HG03097 (cell line): ENCODE measurements around the gene EVI5.
"Not testable (repeated sequence)": the region's sequence is repeated elsewhere in the genome, so short reads cannot be mapped to it uniquely, and the experiment has no call there.

Experiments
- ATAC-seq: cut with Tn5 transposase; IDR thresholded peaks from one replicate; pipeline ENCODE4 v1.9.1; 2021; ENCODE audit not compliant: unreplicated experiment, low FRiP score

The EVI5 gene

GRCh38 chr1:92792340-92792782, 7.5 kb upstream of the EVI5 start:
- no peak for ATAC-seq

GRCh38 chr1:92791487-92792066, 6.7 kb upstream of the EVI5 start:
- no peak for ATAC-seq

- no peak for ATAC-seq
Measured at GRCh38 chr1:92790867-92791266, 6.0 kb upstream of the EVI5 start.

GRCh38 chr1:92790081-92790480, 5.2 kb upstream of the EVI5 start:
- no peak for ATAC-seq

- ATAC-seq: no peak
Measured at GRCh38 chr1:92786111-92786901, 1.4 kb upstream of the EVI5 start.

GRCh38 chr1:92784021-92784638, 778 bp downstream of the EVI5 start:
- no peak for ATAC-seq

GRCh38 chr1:92783550-92783949, 1.4 kb downstream of the EVI5 start:
- ATAC-seq: not testable (repeated sequence)

- ATAC-seq: no peak
Measured at GRCh38 chr1:92778376-92778775, 6.5 kb downstream of the EVI5 start.

- ATAC-seq: no peak
Measured at GRCh38 chr1:92774407-92774806, 10.5 kb downstream of the EVI5 start.

- ATAC-seq: not testable (repeated sequence)
Measured at GRCh38 chr1:92773749-92774148, 11.2 kb downstream of the EVI5 start.

- ATAC-seq: no peak
Measured at GRCh38 chr1:92769856-92770255, 15.1 kb downstream of the EVI5 start.

GRCh38 chr1:92768915-92769314, 16.0 kb downstream of the EVI5 start:
- ATAC-seq: no peak

GRCh38 chr1:92768296-92768695, 16.6 kb downstream of the EVI5 start:
- ATAC-seq: no peak

GRCh38 chr1:92764116-92764515, 20.8 kb downstream of the EVI5 start:
- ATAC-seq: no peak

GRCh38 chr1:92762355-92762754, 22.6 kb downstream of the EVI5 start:
- ATAC-seq: no peak

GRCh38 chr1:92759361-92759760, 25.5 kb downstream of the EVI5 start:
- no peak for ATAC-seq

- no peak for ATAC-seq
Measured at GRCh38 chr1:92756537-92756936, 28.4 kb downstream of the EVI5 start.

GRCh38 chr1:92755541-92756461, 29.1 kb downstream of the EVI5 start:
- ATAC-seq: no peak

- no peak for ATAC-seq
Measured at GRCh38 chr1:92754719-92755050, 30.2 kb downstream of the EVI5 start.

GRCh38 chr1:92754000-92754718, 30.7 kb downstream of the EVI5 start:
- no peak for ATAC-seq
